Measurements from ENCODE around the gene MCAM.
A peak's percentile ranks its signal among the peaks of the same experiment; 100 is the strongest.

Gene MCAM

GRCh38 chr11:119355091-119355843 lies 38.3 kb upstream of the MCAM start:
- Mint-ChIP-seq H3K27ac (no peak overlapping the region), H3K4me1 (peaks cover 14% of the 10 kb centered on the region), H3K9me3 (peaks cover 1% of the 10 kb centered on the region), H3K36me3 (no peaks in the 10 kb centered on the region), H3K4me3 (peak overlapping the region; percentile 52), H3K27me3 (peaks cover 24% of the 10 kb centered on the region)
- no peak for DNase-seq (ENCODE audit: low spot score in 2 of 2)
- no peak for ATAC-seq (ENCODE audit: low read depth)

GRCh38 chr11:119352857-119353260 lies 35.9 kb upstream of the MCAM start:
- Mint-ChIP-seq H3K4me3 (no peak overlapping the region), H3K36me3 (no peaks in the 10 kb centered on the region), H3K9me3 (peaks cover 1% of the 10 kb centered on the region), H3K27me3 (peaks cover 24% of the 10 kb centered on the region), H3K27ac (no peak overlapping the region), H3K4me1 (peaks cover 8% of the 10 kb centered on the region)
- no peak for ATAC-seq (ENCODE audit: low read depth)
- DNase-seq (ENCODE audit: low spot score in 2 of 2) = no peak

- no peak for ATAC-seq (ENCODE audit: low read depth)
- Mint-ChIP-seq H3K9me3 (peaks cover 1% of the 10 kb centered on the region), H3K27ac (no peak overlapping the region), H3K4me1 (peaks cover 2% of the 10 kb centered on the region), H3K27me3 (peaks cover 20% of the 10 kb centered on the region), H3K36me3 (no peaks in the 10 kb centered on the region), H3K4me3 (no peak overlapping the region)
- DNase-seq (ENCODE audit: low spot score in 2 of 2) = no peak
Measured at GRCh38 chr11:119351232-119351631, 34.3 kb upstream of the MCAM start.

DNA sequence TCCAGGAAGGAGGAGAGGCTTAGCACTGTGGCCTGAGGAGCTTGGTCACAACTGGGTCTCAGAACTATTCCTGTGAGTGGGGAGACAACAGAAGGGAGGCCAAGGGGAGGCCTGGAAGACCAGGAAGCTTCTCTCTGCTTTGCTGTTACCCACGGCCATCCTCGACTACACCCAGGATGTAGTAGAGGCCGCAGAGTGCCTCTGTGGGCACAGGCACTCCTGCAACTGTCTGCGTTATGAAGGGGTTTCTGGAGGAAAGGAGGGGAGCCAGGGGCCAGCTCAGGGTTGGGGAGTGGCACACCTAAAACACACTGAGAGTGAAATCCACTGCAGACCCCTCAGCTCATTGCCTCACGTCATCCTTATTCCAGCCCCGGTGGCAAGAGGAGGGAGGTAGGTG lies 33.4 kb upstream of the MCAM start:
- DNase-seq (ENCODE audit: low spot score in 2 of 2) (no peak), ATAC-seq (ENCODE audit: low read depth) (no peak)
- Mint-ChIP-seq H3K9me3 (peaks cover 1% of the 10 kb centered on the region), H3K27me3 (peaks cover 20% of the 10 kb centered on the region), H3K27ac (no peak overlapping the region), H3K4me3 (no peak overlapping the region), H3K4me1 (peaks cover 2% of the 10 kb centered on the region), H3K36me3 (no peaks in the 10 kb centered on the region)

DNA sequence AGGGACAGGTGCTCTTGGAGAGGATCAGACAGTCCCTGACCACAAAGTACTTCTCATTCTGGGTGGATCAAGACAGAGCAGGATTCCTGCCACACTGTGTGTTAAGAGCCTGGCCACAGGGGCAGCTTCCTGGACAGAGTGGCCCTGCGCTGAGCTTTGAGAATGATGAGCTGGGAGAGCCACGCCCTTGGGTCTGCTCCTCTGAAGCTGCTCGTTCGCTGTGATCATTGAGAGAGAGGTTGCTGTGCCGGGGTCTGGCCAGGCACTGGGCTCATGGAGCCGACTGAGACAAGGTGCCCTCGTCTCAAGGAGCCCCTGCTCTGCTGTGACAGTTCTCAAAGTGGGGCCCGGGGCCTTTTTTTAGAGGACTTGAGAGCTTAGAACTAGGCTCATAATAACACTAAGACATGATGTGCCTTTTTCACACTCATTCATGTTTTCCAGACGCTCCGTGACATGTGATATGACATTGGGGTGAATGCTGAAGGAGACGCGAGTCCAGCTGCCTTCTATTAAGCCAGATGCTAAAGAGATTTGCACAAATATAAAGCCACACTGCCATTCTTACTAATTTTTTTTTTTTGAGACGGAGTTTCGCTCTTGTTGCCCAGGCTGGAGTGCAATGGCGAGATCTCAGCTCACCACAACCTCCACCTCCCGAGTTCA lies 31.1 kb upstream of the MCAM start:
- no peak for ATAC-seq (ENCODE audit: low read depth)
- H3K4me3 Mint-ChIP-seq = no peak overlapping the region
- H3K36me3 Mint-ChIP-seq = no peaks in the 10 kb centered on the region
- peaks cover 32% of the 10 kb centered on the region for H3K27me3 Mint-ChIP-seq
- peaks cover 2% of the 10 kb centered on the region for H3K4me1 Mint-ChIP-seq
- H3K9me3 Mint-ChIP-seq = peaks cover 1% of the 10 kb centered on the region
- no peak overlapping the region for H3K27ac Mint-ChIP-seq
- no peak for DNase-seq (ENCODE audit: low spot score in 2 of 2)

GRCh38 chr11:119347242-119347641 lies 30.3 kb upstream of the MCAM start:
- ATAC-seq (ENCODE audit: low read depth) = no peak
- no peak overlapping the region for H3K4me3 Mint-ChIP-seq
- peaks cover 1% of the 10 kb centered on the region for H3K9me3 Mint-ChIP-seq
- peaks cover 2% of the 10 kb centered on the region for H3K4me1 Mint-ChIP-seq
- H3K36me3 Mint-ChIP-seq = no peaks in the 10 kb centered on the region
- H3K27me3 Mint-ChIP-seq = peaks cover 31% of the 10 kb centered on the region
- DNase-seq (ENCODE audit: low spot score in 2 of 2) = no peak
- H3K27ac Mint-ChIP-seq = no peak overlapping the region

DNA sequence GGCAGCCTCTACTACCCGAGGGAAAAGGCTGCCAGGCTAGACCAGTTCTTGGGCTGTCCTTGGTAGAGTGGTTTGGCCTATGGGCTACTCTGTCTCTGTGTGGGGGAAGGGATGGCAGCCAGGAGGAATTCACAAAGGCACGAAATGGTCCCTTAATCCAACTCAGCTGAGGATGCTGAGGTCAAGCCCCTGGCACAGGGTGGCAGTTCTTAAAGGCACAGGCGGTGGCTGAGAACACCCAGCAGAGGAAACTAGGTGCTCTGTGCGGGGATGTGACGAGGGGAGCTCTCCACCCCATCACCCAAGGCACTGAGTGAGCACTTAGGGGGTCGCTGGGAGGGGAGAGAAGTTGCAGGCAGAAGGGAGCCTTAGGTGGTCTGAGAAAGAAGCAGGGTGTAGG lies 29.7 kb upstream of the MCAM start, which contains the start of gene MFRP:
Gene MFRP (minus strand): TSS at position 101 of the 400 bp plus-strand sequence. CDS start 192 bp downstream, outside the sequence.
- no peaks in the 10 kb centered on the region for H3K36me3 Mint-ChIP-seq
- H3K4me1 Mint-ChIP-seq = peaks cover 2% of the 10 kb centered on the region
- DNase-seq (ENCODE audit: low spot score in 2 of 2) (no peak), ATAC-seq (ENCODE audit: low read depth) (no peak)
- no peak within 1 kb of the TSS for H3K4me3 Mint-ChIP-seq
- H3K27me3 Mint-ChIP-seq = peaks cover 27% of the 10 kb centered on the region
- H3K9me3 Mint-ChIP-seq = peaks cover 1% of the 10 kb centered on the region
- H3K27ac Mint-ChIP-seq = no peak within 1 kb of the TSS

- peaks cover 30% of the 10 kb centered on the region for H3K27me3 Mint-ChIP-seq
- H3K36me3 Mint-ChIP-seq = no peaks in the 10 kb centered on the region
Measured at GRCh38 chr11:119345685-119346084, 28.8 kb upstream of the MCAM start.

DNA sequence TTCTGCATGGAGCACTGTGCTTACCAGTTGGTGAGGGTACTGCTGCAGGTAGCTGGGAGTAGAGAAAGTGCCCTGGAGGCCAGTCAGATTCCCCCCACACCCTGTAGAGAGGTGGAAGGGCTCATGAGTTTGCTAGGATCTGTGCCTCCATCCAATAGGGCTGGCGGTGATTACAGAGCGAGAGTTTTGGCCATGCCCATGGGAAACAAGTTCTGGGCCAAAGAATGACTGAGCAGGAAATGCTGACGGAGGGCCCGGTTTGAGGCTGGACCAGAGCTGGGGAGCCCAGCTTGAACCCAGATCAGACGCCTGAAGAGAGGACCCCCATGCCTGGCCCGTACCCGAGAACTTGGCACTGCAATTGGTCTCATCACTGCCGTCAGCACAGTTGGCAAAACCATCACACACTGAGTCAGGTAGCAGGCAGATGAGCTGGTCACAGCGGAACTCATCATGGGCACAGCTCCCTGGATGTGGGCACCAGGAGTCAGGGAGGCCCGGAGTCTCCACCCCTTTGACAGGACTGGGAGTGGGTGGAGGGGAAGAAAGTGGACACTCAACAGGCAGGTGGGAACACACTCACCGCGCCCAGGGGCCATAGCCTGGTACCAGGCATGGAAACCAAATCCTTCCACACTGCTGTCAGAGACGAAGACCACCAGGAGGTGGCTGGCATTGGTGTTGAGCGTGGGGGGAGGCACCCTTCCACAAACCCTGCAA lies 27.5 kb upstream of the MCAM start:
- Mint-ChIP-seq H3K4me3 (no peak overlapping the region), H3K4me1 (peaks cover 7% of the 10 kb centered on the region), H3K27me3 (peaks cover 30% of the 10 kb centered on the region), H3K9me3 (no peaks in the 10 kb centered on the region), H3K27ac (no peak overlapping the region), H3K36me3 (no peaks in the 10 kb centered on the region)
- no peak for DNase-seq (ENCODE audit: low spot score in 2 of 2)
- no peak for ATAC-seq (ENCODE audit: low read depth)

More at GRCh38 chr11:119345685-119346084, 28.8 kb upstream of the MCAM start:
- DNase-seq (ENCODE audit: low spot score in 2 of 2) (no peak), ATAC-seq (ENCODE audit: low read depth) (no peak)
- H3K27ac Mint-ChIP-seq = no peak overlapping the region
- H3K4me3 Mint-ChIP-seq = no peak overlapping the region
- H3K9me3 Mint-ChIP-seq = no peaks in the 10 kb centered on the region
- H3K4me1 Mint-ChIP-seq = peaks cover 7% of the 10 kb centered on the region

DNA sequence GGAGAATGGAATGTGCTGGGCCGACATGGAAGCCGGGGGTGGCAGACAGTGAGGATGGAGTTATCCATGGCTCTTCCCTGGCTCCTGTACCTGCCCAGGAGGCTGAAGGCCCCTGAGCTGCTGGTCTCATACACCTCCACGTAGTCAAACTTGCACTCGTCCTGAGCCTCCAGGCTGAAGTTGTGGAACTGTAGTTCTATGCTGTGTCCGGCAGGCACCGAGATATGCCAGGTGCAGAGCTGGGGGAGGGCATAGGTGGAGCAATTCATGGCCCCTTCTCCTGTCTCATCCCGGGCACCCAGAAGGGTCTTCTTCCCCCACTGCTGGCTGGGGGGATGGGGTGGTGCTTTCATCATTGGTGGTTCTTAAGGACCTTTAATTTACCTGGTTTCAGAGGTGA lies 26.8 kb upstream of the MCAM start:
- Mint-ChIP-seq H3K4me3 (no peak overlapping the region), H3K27ac (no peak overlapping the region), H3K4me1 (peaks cover 11% of the 10 kb centered on the region), H3K27me3 (peaks cover 35% of the 10 kb centered on the region), H3K36me3 (peaks cover 2% of the 10 kb centered on the region), H3K9me3 (no peaks in the 10 kb centered on the region)
- ATAC-seq (ENCODE audit: low read depth) (no peak), DNase-seq (ENCODE audit: low spot score in 2 of 2) (no peak)

DNA sequence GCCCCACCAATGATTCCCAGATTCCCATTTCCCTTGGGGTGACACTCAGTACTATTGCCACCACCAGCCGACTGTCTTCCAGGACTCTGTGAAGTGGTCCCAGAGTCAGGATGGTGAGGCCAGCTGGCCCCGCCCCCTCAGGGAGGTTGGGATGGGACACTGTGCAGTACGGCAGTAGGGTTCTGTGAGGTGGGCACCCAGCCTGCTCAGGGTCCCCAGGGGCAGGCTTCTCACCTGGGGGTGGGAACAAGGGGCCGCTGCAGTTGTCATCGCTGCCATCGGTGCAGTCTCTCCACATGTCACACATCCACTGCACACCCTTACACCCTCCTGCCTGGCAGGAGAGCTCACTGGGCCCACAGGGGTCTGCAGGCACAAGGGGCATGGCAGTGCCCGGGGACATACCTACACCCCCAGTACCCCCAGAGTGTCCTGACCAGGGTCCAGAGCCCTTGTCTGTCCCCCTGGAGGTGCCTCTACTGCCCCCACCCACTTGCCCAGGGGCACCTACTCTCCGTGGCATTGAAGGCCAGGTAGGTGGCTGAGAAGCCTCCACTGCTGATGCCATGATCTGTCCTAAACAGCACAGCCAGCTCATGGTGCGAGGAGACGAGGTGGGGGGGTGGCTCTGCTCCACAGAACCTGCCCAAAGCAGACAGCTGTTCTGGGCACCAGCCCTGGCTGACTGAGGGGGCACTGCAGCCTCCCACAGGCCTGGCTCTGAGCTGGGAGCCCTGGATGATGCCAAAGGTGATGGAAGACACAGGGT lies 25.6 kb upstream of the MCAM start:
- Mint-ChIP-seq H3K36me3 (peaks cover 2% of the 10 kb centered on the region), H3K27me3 (peaks cover 34% of the 10 kb centered on the region), H3K4me1 (peaks cover 13% of the 10 kb centered on the region), H3K27ac (no peak overlapping the region), H3K4me3 (no peak overlapping the region), H3K9me3 (no peaks in the 10 kb centered on the region)
- no peak for DNase-seq (ENCODE audit: low spot score in 2 of 2)
- no peak for ATAC-seq (ENCODE audit: low read depth)

GRCh38 chr11:119342023-119342300 lies 25.0 kb upstream of the MCAM start:
- H3K27ac Mint-ChIP-seq = no peak overlapping the region
- H3K9me3 Mint-ChIP-seq = no peaks in the 10 kb centered on the region
- no peak overlapping the region for H3K4me3 Mint-ChIP-seq
- no peak for DNase-seq (ENCODE audit: low spot score in 2 of 2)
- H3K27me3 Mint-ChIP-seq = peaks cover 31% of the 10 kb centered on the region
- peaks cover 15% of the 10 kb centered on the region for H3K4me1 Mint-ChIP-seq
- peaks cover 2% of the 10 kb centered on the region for H3K36me3 Mint-ChIP-seq
- ATAC-seq (ENCODE audit: low read depth) = no peak

- Mint-ChIP-seq H3K36me3 (peaks cover 2% of the 10 kb centered on the region), H3K27me3 (peaks cover 31% of the 10 kb centered on the region), H3K4me1 (peaks cover 16% of the 10 kb centered on the region), H3K9me3 (no peaks in the 10 kb centered on the region), H3K4me3 (no peak overlapping the region), H3K27ac (no peak overlapping the region)
- DNase-seq (ENCODE audit: low spot score in 2 of 2) (no peak), ATAC-seq (ENCODE audit: low read depth) (peak; percentile 29)
Measured at GRCh38 chr11:119341222-119342022, 24.5 kb upstream of the MCAM start.

Measured in memory B cell (primary cell).